CD4-positive, alpha-beta T cell treated with Interleukin-15 for 4 hours (primary cell): ENCODE results near the gene P4HB.
"Not testable (repeated sequence)": the region's sequence is repeated elsewhere in the genome, so short reads cannot be mapped to it uniquely, and the experiment has no call there.

Source experiments
- DNase-seq: peaks from one replicate; pipeline ENCODE4 v3.0.0-alpha.2; 2020; ENCODE audit warnings: low spot score

Gene P4HB

GRCh38 chr17:81845881-81846742 is 14.2 kb downstream of the P4HB start:
- no peak for DNase-seq

GRCh38 chr17:81845361-81845760 is 15.0 kb downstream of the P4HB start:
- DNase-seq = no peak

GRCh38 chr17:81844887-81845286 is 15.4 kb downstream of the P4HB start:
- no peak for DNase-seq

DNA sequence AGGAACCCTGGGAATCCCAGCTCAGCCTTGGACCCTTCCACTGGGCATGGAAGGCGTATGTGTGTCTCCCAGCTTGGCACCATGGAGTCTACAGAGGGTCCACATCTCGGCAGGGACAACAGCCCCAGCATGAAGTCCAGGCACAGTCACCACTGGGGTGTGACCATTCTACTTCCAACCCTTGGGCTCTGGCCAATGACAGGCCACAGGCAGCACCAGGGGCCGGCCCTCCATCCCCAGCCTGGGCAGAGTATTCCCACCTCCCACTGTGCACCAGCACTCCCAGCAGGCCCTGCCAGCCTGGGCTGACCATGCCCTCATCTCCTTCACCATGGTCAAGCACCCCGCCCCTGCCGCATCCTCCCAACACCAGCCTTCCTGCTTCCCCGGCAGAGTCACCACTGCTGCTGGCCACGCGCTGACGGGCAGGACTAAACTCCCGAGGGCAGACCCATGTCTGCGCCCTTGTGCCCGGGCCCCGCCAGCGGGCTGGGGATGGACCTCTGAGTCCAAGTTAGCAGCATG is 15.9 kb downstream of the P4HB start:
- DNase-seq = no peak

- DNase-seq = no peak
These were observed 16.5 kb downstream of the P4HB start for GRCh38 chr17:81843713-81844326.

- DNase-seq = no peak
These were observed 17.4 kb downstream of the P4HB start for GRCh38 chr17:81842725-81843504.

DNA sequence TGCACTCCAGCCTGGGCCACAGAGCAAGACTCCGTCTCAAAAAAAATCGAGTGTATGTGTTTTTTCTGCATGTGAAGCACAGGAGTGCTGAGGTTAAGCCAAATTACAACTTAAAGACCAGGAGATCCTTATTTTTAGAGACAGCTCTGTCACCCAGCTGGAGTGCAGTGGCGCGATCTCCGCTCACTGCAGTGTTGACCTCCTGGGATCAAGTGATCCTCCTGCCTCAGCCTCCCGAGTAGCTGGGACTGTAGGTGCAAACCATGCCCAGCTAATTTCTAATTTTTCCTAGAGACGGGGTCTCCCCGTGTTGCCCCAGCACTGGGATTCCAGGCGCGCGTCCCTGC is 18.0 kb downstream of the P4HB start:
- no peak for DNase-seq

GRCh38 chr17:81841866-81842265 is 18.5 kb downstream of the P4HB start:
- DNase-seq = no peak

DNA sequence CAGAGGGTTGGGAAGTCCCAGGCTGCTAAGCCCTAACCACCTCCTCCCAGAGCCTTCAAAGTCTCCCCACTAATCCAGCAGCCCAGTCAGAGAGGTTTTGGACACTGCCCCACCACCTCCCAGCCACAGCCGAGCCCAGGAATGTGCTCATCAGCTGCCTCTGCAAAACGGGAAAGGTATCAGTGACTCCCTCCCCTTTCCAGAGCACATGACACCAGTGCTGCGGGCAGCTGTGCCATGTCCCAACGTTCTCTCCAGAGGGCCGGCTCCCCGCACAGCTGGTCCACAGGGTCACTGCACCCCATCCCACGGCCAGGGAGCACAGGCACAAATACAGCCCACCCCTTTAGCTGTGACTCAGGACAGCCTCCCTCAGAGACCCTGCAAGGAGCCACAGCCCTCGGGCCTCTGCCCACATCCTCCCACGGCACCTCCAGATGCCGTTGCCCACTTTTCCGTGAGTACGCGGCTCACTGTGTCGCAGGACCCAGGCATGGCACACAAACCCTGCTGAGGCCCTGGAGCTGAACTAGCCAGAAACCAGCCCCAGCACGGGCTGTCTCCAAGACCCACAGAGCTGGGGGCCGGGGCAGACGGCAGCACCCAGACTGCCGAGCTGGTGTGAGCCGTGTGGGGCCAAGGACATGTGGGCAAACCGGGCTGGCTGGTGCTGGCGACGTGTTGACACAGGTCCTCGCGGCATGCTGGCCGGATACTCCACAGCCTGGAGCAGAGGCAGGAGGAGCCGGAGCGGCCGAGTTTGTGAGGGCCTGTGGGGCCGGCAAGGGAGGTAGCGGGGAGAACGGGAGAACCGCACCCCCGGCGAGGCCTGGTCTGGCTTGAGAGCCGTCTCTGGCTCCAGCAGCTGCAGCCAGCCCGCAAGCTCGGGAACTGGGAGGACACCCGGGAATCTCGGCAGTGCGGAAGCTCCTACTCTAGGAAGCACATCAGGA is 19.2 kb downstream of the P4HB start:
- DNase-seq = no peak

DNA sequence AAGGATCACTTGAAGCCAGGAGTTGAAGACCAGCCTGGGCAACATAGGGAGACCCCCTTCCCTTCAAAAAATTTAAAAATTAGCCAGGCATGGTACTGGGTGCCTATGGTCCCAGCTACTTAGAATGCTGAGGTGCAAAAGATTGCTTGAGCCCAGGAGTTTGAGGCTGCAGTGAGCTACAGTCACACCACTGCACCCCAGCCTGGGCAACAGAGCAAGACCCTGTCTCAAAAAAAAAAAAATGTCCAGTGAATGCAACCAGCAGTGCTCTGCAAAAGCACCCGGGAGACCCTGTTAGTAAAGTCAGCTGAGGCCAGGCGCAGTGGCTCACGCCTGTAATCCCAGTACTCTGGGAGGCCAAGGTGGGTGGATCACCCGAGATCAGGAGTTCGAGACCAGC is 20.3 kb downstream of the P4HB start:
- DNase-seq = not testable (repeated sequence)

DNA sequence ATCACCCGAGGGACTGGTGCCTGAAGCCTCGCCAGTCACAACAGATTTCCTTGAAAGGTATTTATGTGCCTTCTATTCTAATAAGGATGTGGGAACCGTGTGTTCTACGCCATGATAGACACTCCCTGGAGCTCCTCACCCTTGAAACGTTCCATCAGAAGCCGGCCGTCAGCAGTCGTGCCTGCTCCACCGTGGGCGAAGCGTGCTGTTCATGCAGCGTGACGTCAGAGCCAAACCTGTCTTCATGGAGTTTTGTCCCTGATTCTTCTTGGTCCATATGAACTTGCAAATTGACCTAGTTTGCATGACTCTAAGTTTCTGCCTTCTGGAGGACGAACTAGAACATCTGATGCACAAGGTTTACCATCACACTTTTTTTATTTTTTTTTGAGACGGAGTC is 21.0 kb downstream of the P4HB start:
- no peak for DNase-seq

GRCh38 chr17:81838753-81839255 is 21.5 kb downstream of the P4HB start:
- DNase-seq = no peak

GRCh38 chr17:81837641-81838040 is 22.7 kb downstream of the P4HB start:
- no peak for DNase-seq

DNA sequence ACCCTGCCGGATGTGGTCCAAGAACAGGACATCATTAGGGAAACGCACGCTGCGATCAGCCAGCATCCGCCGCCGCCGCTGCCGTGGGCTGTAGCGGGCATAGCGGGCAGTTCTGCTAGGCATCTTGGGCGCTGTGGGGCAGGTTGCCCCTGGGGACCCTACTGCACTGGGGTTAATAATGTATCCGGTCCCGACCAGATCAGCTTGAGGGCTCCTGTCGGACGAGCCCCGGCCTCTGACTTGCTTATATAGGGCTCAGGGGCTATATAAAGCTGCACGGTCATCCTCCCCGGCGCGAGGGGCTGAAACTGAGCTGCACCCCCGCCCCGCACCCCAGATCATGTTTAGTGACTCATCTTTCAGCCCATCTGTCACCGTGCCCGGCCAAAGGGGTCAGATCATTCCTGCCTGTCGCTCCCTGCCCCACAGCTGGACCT is 25.5 kb downstream of the P4HB start, which contains the start of gene PPP1R27:
PPP1R27 (minus strand) TSS at position 220 of the 437 bp plus-strand sequence; CDS start at position 123, 97 bp downstream.
- no peak for DNase-seq

DNA sequence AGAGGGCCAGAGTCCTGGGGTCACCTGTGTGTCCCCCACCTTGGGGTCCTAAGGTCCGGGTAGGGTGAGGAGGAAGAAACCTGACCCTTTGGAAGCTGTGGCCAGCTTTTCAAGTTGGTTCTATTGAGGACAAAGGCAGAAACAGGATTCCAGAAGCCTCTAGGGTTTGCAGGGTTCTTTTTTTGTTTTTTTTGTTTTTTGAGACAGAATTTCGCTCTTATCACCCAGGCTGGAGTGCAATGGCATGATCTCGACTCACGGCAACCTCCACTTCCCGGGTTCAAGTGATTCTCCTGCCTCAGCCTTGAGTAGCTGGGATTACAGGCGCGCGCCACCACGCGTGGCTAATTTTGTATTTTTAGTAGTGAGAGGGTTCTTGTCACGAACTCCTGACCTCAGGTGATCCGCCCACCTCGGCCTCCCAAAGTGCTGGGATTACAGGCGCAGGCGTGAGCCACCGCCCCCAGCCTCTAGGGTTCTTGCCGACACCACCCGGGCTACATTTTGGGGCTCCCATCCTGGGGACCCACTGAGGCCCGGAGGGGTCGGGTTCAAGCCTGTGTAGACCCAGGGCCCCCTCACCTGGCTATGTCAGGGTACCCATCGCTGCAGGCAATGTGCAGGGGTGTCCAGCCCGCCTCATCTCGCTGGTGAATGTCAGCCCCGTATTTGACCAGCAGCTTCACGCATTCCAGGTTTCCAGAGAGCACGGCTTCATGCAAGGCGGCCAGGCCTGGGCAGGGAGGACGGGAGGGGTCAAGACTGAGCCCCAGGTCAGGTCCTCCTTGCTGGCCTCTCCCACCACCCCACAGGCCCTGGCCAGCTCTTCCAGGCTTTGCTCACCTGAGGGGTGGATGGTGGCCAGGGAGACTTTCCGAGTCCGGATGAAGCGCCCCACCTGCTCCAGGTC is 26.2 kb downstream of the P4HB start:
- DNase-seq = no peak

DNA sequence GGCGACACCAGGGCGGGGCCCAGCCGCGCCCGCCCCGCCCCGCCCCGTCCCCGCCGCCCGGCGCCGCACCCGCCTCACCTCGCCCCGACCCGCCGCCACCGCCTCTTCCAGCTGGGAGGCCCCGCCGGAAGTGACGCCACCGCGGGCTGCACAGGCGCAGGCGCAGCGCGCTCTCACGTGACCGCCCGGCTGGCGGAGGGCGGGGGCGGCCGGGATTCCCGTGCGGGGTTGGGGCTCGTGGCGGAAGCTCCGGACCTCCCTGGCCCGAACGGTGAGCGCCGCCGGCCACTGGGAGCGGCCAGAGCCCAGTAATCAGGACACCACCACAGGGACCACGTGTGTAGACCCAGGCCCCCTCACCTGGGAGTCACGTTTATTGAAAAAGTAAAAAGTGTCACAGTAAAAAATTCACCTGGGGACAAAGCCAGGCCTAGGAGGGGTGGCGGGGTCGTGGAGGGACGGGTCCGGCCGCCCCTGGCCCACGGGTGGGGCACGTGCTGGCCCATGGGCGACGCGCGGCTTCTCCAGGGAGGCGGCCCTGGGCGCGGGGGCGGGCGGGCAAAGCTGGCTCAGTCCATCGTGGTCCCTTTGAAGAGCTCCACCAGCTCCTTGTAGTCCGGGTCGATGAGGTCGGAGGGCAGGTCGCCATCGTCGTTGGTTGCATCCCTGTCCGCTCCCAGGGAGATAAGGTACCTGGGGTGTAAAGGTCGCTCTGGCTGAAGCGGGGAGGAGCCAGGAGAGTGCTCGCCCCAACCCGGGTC is 27.0 kb downstream of the P4HB start, which contains the start of gene MCRIP1:
MCRIP1 (minus strand) TSS at position 132 of the 761 bp plus-strand sequence. CDS start 8,785 bp downstream, outside the sequence.
- peak; percentile 91 for DNase-seq

- DNase-seq = peak; percentile 15
These were observed 27.7 kb downstream of the P4HB start for GRCh38 chr17:81832608-81833159.

GRCh38 chr17:81831957-81832607 is 28.3 kb downstream of the P4HB start:
- DNase-seq = peak; percentile 42
